Measurements from ENCODE around the gene CHRNA1. TPM values are rescaled to one million over a fixed set of nuclear protein-coding genes. Genes with fewer than 3 reads are reported as not detected.

CHRNA1 gene
- total and polyA plus RNA-seq, 2 experiments from 2014 or later: 0.16 TPM; not detected in 1

GRCh38 chr2:174772472-174772801 lies 8.2 kb upstream of the CHRNA1 start:
- H3K9me3 ChIP-seq (ENCODE audit: low read depth): no peaks in the 10 kb centered on the region
- peaks cover 21% of the 10 kb centered on the region for H3K4me1 ChIP-seq (ENCODE audit: insufficient read depth)
- no peaks in the 10 kb centered on the region for H3K79me2 ChIP-seq (ENCODE audit: insufficient read depth)
- H3K9me2 ChIP-seq (ENCODE audit: insufficient read depth): no peaks in the 10 kb centered on the region
- no peaks in the 10 kb centered on the region for H3K27me3 ChIP-seq (replicated peaks; ENCODE audit: insufficient read depth)
- no peak for DNase-seq
- peak overlapping the region; percentile 56 for H3K9ac ChIP-seq
- H3K27ac ChIP-seq: peak overlapping the region; percentile 61
- H3K36me3 ChIP-seq (ENCODE audit: low read depth): no peaks in the 10 kb centered on the region
- H3K4me2 ChIP-seq (ENCODE audit: unreplicated experiment): peak overlapping the region; percentile 20
- 65 to 72% methylated on average over 5 of the region's 5 CpGs for WGBS, 2 experiments (ENCODE audit: low coverage in 1 of 2, low lambda C conversion rate in 2 of 2, missing lambda C conversion rate in 2 of 2)
- H2AFZ ChIP-seq: peak overlapping the region; percentile 68
- TF ChIP-seq EZH2phosphoT487 (IDR thresholded peaks at IDR 0.05; ENCODE audit: insufficient read depth, low read depth) (no peak), EZH2 (IDR thresholded peaks at IDR 0.05; ENCODE audit: insufficient read depth, poor library complexity, severe bottlenecking) (no peak)
- no peaks in the 10 kb centered on the region for H4K20me1 ChIP-seq (ENCODE audit: insufficient read depth)
- H3F3A ChIP-seq (ENCODE audit: insufficient read depth): 0 out of 2 replicates have a peak, but pooled peaks cover 5% of the 10 kb centered on the region
- no peak overlapping the region for H3K4me3 ChIP-seq
- in situ Hi-C loops (cut with MboI): loop anchor here (5.0 kb wide), 1 partner anchor 215 kb away; no protein-coding TSS in a partner anchor

DNA sequence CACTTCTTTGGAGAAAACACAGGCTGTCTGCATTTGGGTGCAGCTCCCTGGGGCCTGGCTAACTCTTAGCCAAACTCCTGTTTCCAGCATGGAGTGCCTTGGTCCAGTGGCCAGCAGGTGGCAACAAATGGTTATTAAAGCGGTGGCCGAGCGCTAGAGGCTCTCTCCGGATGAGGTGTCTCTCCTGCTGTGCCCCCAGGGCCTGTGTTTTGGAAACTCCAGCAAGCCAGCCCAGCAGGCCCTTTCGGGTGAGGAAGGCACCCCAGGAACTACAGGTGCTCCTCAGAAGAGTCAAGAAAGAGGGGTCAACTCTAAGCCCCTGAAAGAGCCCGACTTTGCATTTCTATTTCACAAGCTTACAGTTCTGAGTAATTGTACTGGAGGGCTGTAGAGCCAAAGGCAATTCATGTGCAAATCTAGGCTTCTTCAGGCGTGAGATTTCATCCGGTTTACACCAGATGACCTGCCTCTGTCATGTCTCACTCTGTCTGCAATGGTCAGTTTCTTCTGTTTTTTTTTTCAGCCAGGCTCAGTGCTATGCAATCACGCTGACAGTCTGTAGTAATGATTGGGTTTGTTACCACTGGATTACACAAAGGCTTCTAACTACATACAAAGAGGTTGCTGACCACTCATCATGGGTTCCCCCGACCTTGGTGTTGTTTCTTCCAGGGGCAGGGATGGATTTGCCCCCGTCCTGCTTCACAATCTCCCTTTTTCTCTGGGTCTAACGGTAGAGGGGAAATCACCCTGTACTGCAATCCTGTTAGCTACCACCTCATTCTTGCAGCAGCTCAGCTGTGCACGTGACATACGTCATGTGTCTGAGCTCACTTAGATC lies 7.6 kb upstream of the CHRNA1 start:
- TF ChIP-seq EZH2 (IDR thresholded peaks at IDR 0.05; ENCODE audit: insufficient read depth, poor library complexity, severe bottlenecking): no peak
- no peak for TF ChIP-seq EZH2phosphoT487 (IDR thresholded peaks at IDR 0.05; ENCODE audit: insufficient read depth, low read depth)
- peak overlapping the region; percentile 68 for H2AFZ ChIP-seq
- peak overlapping the region; percentile 56 for H3K9ac ChIP-seq
- no peak overlapping the region for H3K4me3 ChIP-seq
- no peaks in the 10 kb centered on the region for H3K9me2 ChIP-seq (ENCODE audit: insufficient read depth)
- H3K4me1 ChIP-seq (ENCODE audit: insufficient read depth): peaks cover 18% of the 10 kb centered on the region
- peak overlapping the region; percentile 61 for H3K27ac ChIP-seq
- 31 to 32% methylated on average over 14 of the region's 14 CpGs for WGBS, 2 experiments (ENCODE audit: low coverage in 1 of 2, low lambda C conversion rate in 2 of 2, missing lambda C conversion rate in 2 of 2)
- peak overlapping the region; percentile 20 for H3K4me2 ChIP-seq (ENCODE audit: unreplicated experiment)
- no peaks in the 10 kb centered on the region for H3K36me3 ChIP-seq (ENCODE audit: low read depth)
- no peaks in the 10 kb centered on the region for H4K20me1 ChIP-seq (ENCODE audit: insufficient read depth)
- H3F3A ChIP-seq (ENCODE audit: insufficient read depth): 0 out of 2 replicates have a peak, but pooled peaks cover 5% of the 10 kb centered on the region
- no peaks in the 10 kb centered on the region for H3K27me3 ChIP-seq (replicated peaks; ENCODE audit: insufficient read depth)
- H3K9me3 ChIP-seq (ENCODE audit: low read depth): no peaks in the 10 kb centered on the region
- DNase-seq: peak; percentile 95
- H3K79me2 ChIP-seq (ENCODE audit: insufficient read depth): no peaks in the 10 kb centered on the region
- in situ Hi-C loops (cut with MboI): loop anchor here (5.0 kb wide), 1 partner anchor 215 kb away; no protein-coding TSS in a partner anchor

DNA sequence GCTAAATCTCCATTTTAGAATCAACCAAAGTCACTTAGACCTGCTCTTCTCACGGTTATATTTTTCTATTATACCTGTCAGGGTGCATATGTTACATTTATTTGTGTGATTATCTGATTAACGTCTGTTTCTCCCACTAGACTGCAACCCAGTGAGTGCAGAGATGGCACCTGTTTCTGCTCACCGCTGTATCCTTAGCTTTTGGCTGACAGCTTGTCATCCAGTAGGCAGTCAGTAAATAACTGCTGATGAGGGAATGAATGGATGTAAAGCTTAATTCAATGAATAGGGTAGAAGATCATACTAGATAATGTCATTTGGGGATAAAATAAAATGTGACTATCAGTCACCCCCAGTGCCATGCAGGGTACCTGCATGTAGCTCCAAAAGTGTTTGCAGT lies 6.9 kb upstream of the CHRNA1 start:
- Histone ChIP-seq H3K4me3 (no peak overlapping the region), H3K27ac (no peak overlapping the region), H3K9ac (no peak overlapping the region), H3K36me3 (ENCODE audit: low read depth) (no peaks in the 10 kb centered on the region), H3K4me1 (ENCODE audit: insufficient read depth) (peaks cover 17% of the 10 kb centered on the region), H3K79me2 (ENCODE audit: insufficient read depth) (no peaks in the 10 kb centered on the region), H2AFZ (peak overlapping the region; percentile 68; the same call in 1 of the 2 replicates), H3K4me2 (ENCODE audit: unreplicated experiment) (no peak overlapping the region), H4K20me1 (ENCODE audit: insufficient read depth) (no peaks in the 10 kb centered on the region), H3K9me3 (ENCODE audit: low read depth) (no peaks in the 10 kb centered on the region), H3F3A (ENCODE audit: insufficient read depth) (0 out of 2 replicates have a peak, but pooled peaks cover 5% of the 10 kb centered on the region), H3K9me2 (ENCODE audit: insufficient read depth) (no peaks in the 10 kb centered on the region), H3K27me3 (replicated peaks; ENCODE audit: insufficient read depth) (no peaks in the 10 kb centered on the region)
- WGBS, 2 experiments (ENCODE audit: low coverage in 1 of 2, low lambda C conversion rate in 2 of 2, missing lambda C conversion rate in 2 of 2): 50 to 58% methylated on average over 3 of the region's 3 CpGs
- TF ChIP-seq EZH2 (IDR thresholded peaks at IDR 0.05; ENCODE audit: insufficient read depth, poor library complexity, severe bottlenecking) (no peak), EZH2phosphoT487 (IDR thresholded peaks at IDR 0.05; ENCODE audit: insufficient read depth, low read depth) (no peak)
- no peak for DNase-seq
- in situ Hi-C loops (cut with MboI): loop anchor here (5.0 kb wide), 1 partner anchor 216 kb away; no protein-coding TSS in a partner anchor

GRCh38 chr2:174768557-174768956 lies 4.3 kb upstream of the CHRNA1 start:
- TF ChIP-seq EZH2phosphoT487 (IDR thresholded peaks at IDR 0.05; ENCODE audit: insufficient read depth, low read depth): no peak
- no peak for TF ChIP-seq EZH2 (IDR thresholded peaks at IDR 0.05; ENCODE audit: insufficient read depth, poor library complexity, severe bottlenecking)
- in situ Hi-C loops (cut with MboI): no loop called here
- H3K4me2 ChIP-seq (ENCODE audit: unreplicated experiment): no peak overlapping the region
- no peak overlapping the region for H3K4me3 ChIP-seq
- no peaks in the 10 kb centered on the region for H4K20me1 ChIP-seq (ENCODE audit: insufficient read depth)
- no peak for DNase-seq
- no peak overlapping the region for H3K27ac ChIP-seq
- no peaks in the 10 kb centered on the region for H3K27me3 ChIP-seq (replicated peaks; ENCODE audit: insufficient read depth)
- no peak overlapping the region for H3K9ac ChIP-seq
- 96 to 97% methylated on average over 9 of the region's 9 CpGs for WGBS, 2 experiments (ENCODE audit: low coverage in 1 of 2, low lambda C conversion rate in 2 of 2, missing lambda C conversion rate in 2 of 2)
- H3K4me1 ChIP-seq (ENCODE audit: insufficient read depth): peaks cover 10% of the 10 kb centered on the region
- H3K36me3 ChIP-seq (ENCODE audit: low read depth): no peaks in the 10 kb centered on the region
- no peaks in the 10 kb centered on the region for H3K79me2 ChIP-seq (ENCODE audit: insufficient read depth)
- no peak overlapping the region for H2AFZ ChIP-seq
- H3K9me3 ChIP-seq (ENCODE audit: low read depth): no peaks in the 10 kb centered on the region
- H3K9me2 ChIP-seq (ENCODE audit: insufficient read depth): no peaks in the 10 kb centered on the region
- H3F3A ChIP-seq (ENCODE audit: insufficient read depth): 0 out of 2 replicates have a peak, but pooled peaks cover 5% of the 10 kb centered on the region

All from GM23248 (cell line).